Keratinocyte (primary cell): ENCODE measurements around the gene MYO1H.

Experiments used
- EZH2 ChIP-seq: IDR thresholded peaks from one replicate; pipeline ENCODE4 v1.6.1; 2012; ENCODE audit warnings: inconsistent platforms, mild to moderate bottlenecking, low read length, moderate library complexity
- TF ChIP-seq, protein P1 (sequence below), 3 experiments: IDR thresholded peaks in 1 of 3; conservative IDR thresholded peaks in 1 of 3; optimal IDR thresholded peaks in 1 of 3; 2 replicates in 2 of 3; 3 replicates in 1 of 3; pipeline versions ENCODE3 to v1.5.1; 2011; ENCODE audit warnings: low read length in 3 of 3, mild to moderate bottlenecking in 3 of 3, moderate library complexity in 2 of 3, control low read depth in 1 of 3, inconsistent platforms in 1 of 3; ENCODE audit not compliant: insufficient read depth in 2 of 3; ENCODE audit errors: extremely low read depth in 1 of 3

DNA sequence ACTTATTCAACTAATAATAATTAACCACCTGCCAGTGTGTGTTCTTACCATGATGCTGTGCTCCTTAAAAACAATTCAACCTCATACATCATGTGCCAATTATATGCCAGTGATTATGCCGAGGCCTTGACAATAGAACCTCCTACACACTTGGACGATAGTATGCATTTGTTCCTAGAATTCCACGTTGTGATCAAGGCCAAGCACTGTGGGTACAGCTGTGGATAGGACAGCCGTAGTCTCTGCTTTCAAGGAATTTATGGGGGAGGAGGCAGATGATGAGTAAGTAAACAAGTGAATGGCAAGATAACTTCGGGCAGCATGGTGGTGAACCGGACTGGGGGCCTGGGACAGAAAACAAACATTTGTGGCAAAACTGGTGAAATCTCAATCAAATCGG lies 18.0 kb upstream of the MYO1H start:
- TF ChIP-seq, protein P1, sequence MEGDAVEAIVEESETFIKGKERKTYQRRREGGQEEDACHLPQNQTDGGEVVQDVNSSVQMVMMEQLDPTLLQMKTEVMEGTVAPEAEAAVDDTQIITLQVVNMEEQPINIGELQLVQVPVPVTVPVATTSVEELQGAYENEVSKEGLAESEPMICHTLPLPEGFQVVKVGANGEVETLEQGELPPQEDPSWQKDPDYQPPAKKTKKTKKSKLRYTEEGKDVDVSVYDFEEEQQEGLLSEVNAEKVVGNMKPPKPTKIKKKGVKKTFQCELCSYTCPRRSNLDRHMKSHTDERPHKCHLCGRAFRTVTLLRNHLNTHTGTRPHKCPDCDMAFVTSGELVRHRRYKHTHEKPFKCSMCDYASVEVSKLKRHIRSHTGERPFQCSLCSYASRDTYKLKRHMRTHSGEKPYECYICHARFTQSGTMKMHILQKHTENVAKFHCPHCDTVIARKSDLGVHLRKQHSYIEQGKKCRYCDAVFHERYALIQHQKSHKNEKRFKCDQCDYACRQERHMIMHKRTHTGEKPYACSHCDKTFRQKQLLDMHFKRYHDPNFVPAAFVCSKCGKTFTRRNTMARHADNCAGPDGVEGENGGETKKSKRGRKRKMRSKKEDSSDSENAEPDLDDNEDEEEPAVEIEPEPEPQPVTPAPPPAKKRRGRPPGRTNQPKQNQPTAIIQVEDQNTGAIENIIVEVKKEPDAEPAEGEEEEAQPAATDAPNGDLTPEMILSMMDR (optimal IDR thresholded peaks at IDR 0.05 in 1 of 3, IDR thresholded peaks at IDR 0.05 in 1 of 3, conservative IDR thresholded peaks at IDR 0.05 in 1 of 3; ENCODE audit: extremely low read depth in 1 of 3, insufficient read depth in 2 of 3, low read length in 3 of 3) = no peak
- no peak for TF ChIP-seq EZH2
